Erythroblast (primary cell): ENCODE measurements around the gene ZNF385B.

Source experiments
- GATA1 ChIP-seq: IDR thresholded peaks from 2 replicates; pipeline ENCODE4 v1.6.1; 2011; ENCODE audit warnings: low read depth, mild to moderate bottlenecking, control low read depth, low read length, moderate library complexity
- POLR2A ChIP-seq: IDR thresholded peaks from 2 replicates; pipeline ENCODE4 v1.6.1; 2011; ENCODE audit warnings: mild to moderate bottlenecking, low read length

- TF ChIP-seq POLR2A (no peak), GATA1 (no peak)
Observed at GRCh38 chr2:179525340-179525739, 336.1 kb downstream of the ZNF385B start.
